WTC11 (cell line): ENCODE data around the gene SNX17. TPM values are rescaled to one million over a fixed set of nuclear protein-coding genes. Genes with fewer than 3 reads are reported as not detected.

Experiments used
- AR ChIP-seq: fragments of 250-450 bp; sonication (Bioruptor Pico); IDR thresholded peaks from 2 replicates; pipeline ENCODE4 v1.9.0; 2021; ENCODE audit warnings: mild to moderate bottlenecking
- CBFB ChIP-seq: sonication (generic); formaldehyde crosslinking; IDR thresholded peaks from 2 replicates; pipeline ENCODE4 v1.8.1; 2022; ENCODE audit warnings: mild to moderate bottlenecking, low read depth, missing genetic modification reagents
- EMX1 ChIP-seq: fragments of 250-450 bp; sonication (Bioruptor Pico); IDR thresholded peaks from 2 replicates; pipeline ENCODE4 v1.8.0; 2021; ENCODE audit warnings: mild to moderate bottlenecking
- FOXP1 ChIP-seq: sonication (generic); formaldehyde crosslinking; IDR thresholded peaks from 2 replicates; pipeline ENCODE4 v1.8.0; 2022; ENCODE audit warnings: missing genetic modification reagents, mild to moderate bottlenecking, moderate library complexity, borderline replicate concordance
- GRHL2 ChIP-seq: fragments of 250-450 bp; sonication (Bioruptor Pico); IDR thresholded peaks from 2 replicates; pipeline ENCODE4 v1.8.0; 2022; ENCODE audit warnings: mild to moderate bottlenecking, moderate library complexity; ENCODE audit not compliant: insufficient replicate concordance, severe bottlenecking
- HMGXB4 ChIP-seq: sonication (generic); formaldehyde crosslinking; IDR thresholded peaks from 2 replicates; pipeline ENCODE4 v1.8.1; 2023; ENCODE audit warnings: mild to moderate bottlenecking, moderate library complexity, missing genetic modification reagents
- JUN ChIP-seq: sonication (generic); formaldehyde crosslinking; IDR thresholded peaks from 2 replicates; pipeline ENCODE4 v1.8.0; 2023; ENCODE audit warnings: mild to moderate bottlenecking, missing genetic modification reagents
- MYBL2 ChIP-seq: sonication (generic); formaldehyde crosslinking; IDR thresholded peaks from 2 replicates; pipeline ENCODE4 v1.8.1; 2023; ENCODE audit warnings: mild to moderate bottlenecking, moderate library complexity, missing genetic modification reagents
- NFE2L1 ChIP-seq: sonication (generic); formaldehyde crosslinking; IDR thresholded peaks from 2 replicates; pipeline ENCODE4 v1.8.1; 2023; ENCODE audit warnings: missing genetic modification reagents
- NR1H2 ChIP-seq: sonication (generic); formaldehyde crosslinking; IDR thresholded peaks from 2 replicates; pipeline ENCODE4 v1.9.0; 2021; ENCODE audit warnings: mild to moderate bottlenecking, moderate library complexity, missing genetic modification reagents
- SMAD3 ChIP-seq: sonication (generic); formaldehyde crosslinking; IDR thresholded peaks from 2 replicates; pipeline ENCODE4 v1.8.0; 2022; ENCODE audit warnings: missing genetic modification reagents, mild to moderate bottlenecking, borderline replicate concordance
- SMAD4 ChIP-seq: sonication (generic); formaldehyde crosslinking; IDR thresholded peaks from 2 replicates; pipeline ENCODE4 v1.8.0; 2022; ENCODE audit warnings: mild to moderate bottlenecking, missing genetic modification reagents
- SOX15 ChIP-seq: fragments of 250-450 bp; sonication (Bioruptor Pico); IDR thresholded peaks from 2 replicates; pipeline ENCODE4 v1.9.0; 2021; ENCODE audit warnings: mild to moderate bottlenecking
- TEAD1 ChIP-seq: sonication (generic); formaldehyde crosslinking; IDR thresholded peaks from 2 replicates; pipeline ENCODE4 v1.8.0; 2022; ENCODE audit warnings: mild to moderate bottlenecking, missing genetic modification reagents
- ZMAT4 ChIP-seq: fragments of 250-450 bp; sonication (Bioruptor Pico); IDR thresholded peaks from 2 replicates; pipeline ENCODE4 v1.9.0; 2021; ENCODE audit warnings: mild to moderate bottlenecking
- ZNF138 ChIP-seq: sonication (generic); formaldehyde crosslinking; conservative IDR thresholded peaks from 2 replicates; pipeline ENCODE4 v1.8.1; 2022; ENCODE audit warnings: mild to moderate bottlenecking, moderate library complexity, missing genetic modification reagents
- ZNF232 ChIP-seq: sonication (generic); formaldehyde crosslinking; IDR thresholded peaks from 2 replicates; pipeline ENCODE4 v1.8.0; 2022; ENCODE audit warnings: mild to moderate bottlenecking, missing genetic modification reagents
- ZNF416 ChIP-seq: fragments of 250-450 bp; sonication (Bioruptor Pico); IDR thresholded peaks from 2 replicates; pipeline ENCODE4 v1.9.0; 2021; ENCODE audit warnings: mild to moderate bottlenecking, inconsistent platforms
- total RNA-seq: library from RNA; stranded (reverse); gene quantifications from 3 replicates; pipeline ENCODE4 v1.2.3, GENCODE V29; 2021
- TF ChIP-seq, protein P1 (sequence below): sonication (generic); formaldehyde crosslinking; IDR thresholded peaks from 2 replicates; pipeline ENCODE4 v1.8.0; 2022; ENCODE audit warnings: mild to moderate bottlenecking, missing genetic modification reagents
- TF ChIP-seq, protein P2 (sequence below): sonication (generic); formaldehyde crosslinking; IDR thresholded peaks from 2 replicates; pipeline ENCODE4 v1.8.0; 2022; ENCODE audit warnings: missing genetic modification reagents
- TF ChIP-seq, protein P3 (sequence below): sonication (generic); formaldehyde crosslinking; IDR thresholded peaks from 2 replicates; pipeline ENCODE4 v1.8.0; 2022; ENCODE audit warnings: mild to moderate bottlenecking, missing genetic modification reagents
- TF ChIP-seq, protein P4 (sequence below): fragments of 250-450 bp; sonication (Bioruptor Pico); IDR thresholded peaks from 2 replicates; pipeline ENCODE4 v1.8.0; 2021; ENCODE audit warnings: mild to moderate bottlenecking
- TF ChIP-seq, protein P5 (sequence below): sonication (generic); formaldehyde crosslinking; IDR thresholded peaks from 2 replicates; pipeline ENCODE4 v1.8.1; 2022; ENCODE audit warnings: mild to moderate bottlenecking, moderate library complexity, missing genetic modification reagents

The SNX17 gene
- total RNA-seq, 1 experiment from 2014 or later = 74.7 TPM

- TF ChIP-seq, protein P1, sequence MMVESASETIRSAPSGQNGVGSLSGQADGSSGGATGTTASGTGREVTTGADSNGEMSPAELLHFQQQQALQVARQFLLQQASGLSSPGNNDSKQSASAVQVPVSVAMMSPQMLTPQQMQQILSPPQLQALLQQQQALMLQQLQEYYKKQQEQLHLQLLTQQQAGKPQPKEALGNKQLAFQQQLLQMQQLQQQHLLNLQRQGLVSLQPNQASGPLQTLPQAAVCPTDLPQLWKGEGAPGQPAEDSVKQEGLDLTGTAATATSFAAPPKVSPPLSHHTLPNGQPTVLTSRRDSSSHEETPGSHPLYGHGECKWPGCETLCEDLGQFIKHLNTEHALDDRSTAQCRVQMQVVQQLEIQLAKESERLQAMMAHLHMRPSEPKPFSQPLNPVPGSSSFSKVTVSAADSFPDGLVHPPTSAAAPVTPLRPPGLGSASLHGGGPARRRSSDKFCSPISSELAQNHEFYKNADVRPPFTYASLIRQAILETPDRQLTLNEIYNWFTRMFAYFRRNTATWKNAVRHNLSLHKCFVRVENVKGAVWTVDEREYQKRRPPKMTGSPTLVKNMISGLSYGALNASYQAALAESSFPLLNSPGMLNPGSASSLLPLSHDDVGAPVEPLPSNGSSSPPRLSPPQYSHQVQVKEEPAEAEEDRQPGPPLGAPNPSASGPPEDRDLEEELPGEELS = no peak; the same call in 1 of the 2 replicates
- TF ChIP-seq SOX15 (CRISPR knock-in tag) (no peak), ZNF416 (CRISPR knock-in tag) (peak; percentile 73; the same call in 1 of the 2 replicates), GRHL2 (CRISPR knock-in tag) (no peak), EMX1 (CRISPR knock-in tag) (peak; percentile 68; the same call in 1 of the 2 replicates), NR1H2 (CRISPR knock-in tag) (no peak), FOXP1 (peak; percentile 55), SMAD4 (CRISPR knock-in tag) (no peak), ZNF138 (no peak), ZNF232 (CRISPR knock-in tag) (no peak), ZMAT4 (no peak), TEAD1 (CRISPR knock-in tag) (peak; percentile 70; the same call in 1 of the 2 replicates), CBFB (CRISPR knock-in tag) (no peak; the same call in 1 of the 2 replicates), MYBL2 (CRISPR knock-in tag) (0 out of 2 replicates have a peak, but pooled peaks have one; percentile 64), SMAD3 (CRISPR knock-in tag) (0 out of 2 replicates have a peak, but pooled peaks have one; percentile 49), NFE2L1 (CRISPR knock-in tag) (no peak), JUN (CRISPR knock-in tag) (no peak), AR (no peak), HMGXB4 (CRISPR knock-in tag) (no peak)
- TF ChIP-seq, protein P2, sequence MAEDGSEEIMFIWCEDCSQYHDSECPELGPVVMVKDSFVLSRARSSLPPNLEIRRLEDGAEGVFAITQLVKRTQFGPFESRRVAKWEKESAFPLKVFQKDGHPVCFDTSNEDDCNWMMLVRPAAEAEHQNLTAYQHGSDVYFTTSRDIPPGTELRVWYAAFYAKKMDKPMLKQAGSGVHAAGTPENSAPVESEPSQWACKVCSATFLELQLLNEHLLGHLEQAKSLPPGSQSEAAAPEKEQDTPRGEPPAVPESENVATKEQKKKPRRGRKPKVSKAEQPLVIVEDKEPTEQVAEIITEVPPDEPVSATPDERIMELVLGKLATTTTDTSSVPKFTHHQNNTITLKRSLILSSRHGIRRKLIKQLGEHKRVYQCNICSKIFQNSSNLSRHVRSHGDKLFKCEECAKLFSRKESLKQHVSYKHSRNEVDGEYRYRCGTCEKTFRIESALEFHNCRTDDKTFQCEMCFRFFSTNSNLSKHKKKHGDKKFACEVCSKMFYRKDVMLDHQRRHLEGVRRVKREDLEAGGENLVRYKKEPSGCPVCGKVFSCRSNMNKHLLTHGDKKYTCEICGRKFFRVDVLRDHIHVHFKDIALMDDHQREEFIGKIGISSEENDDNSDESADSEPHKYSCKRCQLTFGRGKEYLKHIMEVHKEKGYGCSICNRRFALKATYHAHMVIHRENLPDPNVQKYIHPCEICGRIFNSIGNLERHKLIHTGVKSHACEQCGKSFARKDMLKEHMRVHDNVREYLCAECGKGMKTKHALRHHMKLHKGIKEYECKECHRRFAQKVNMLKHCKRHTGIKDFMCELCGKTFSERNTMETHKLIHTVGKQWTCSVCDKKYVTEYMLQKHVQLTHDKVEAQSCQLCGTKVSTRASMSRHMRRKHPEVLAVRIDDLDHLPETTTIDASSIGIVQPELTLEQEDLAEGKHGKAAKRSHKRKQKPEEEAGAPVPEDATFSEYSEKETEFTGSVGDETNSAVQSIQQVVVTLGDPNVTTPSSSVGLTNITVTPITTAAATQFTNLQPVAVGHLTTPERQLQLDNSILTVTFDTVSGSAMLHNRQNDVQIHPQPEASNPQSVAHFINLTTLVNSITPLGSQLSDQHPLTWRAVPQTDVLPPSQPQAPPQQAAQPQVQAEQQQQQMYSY (CRISPR knock-in tag) = no peak
- TF ChIP-seq, protein P3, sequence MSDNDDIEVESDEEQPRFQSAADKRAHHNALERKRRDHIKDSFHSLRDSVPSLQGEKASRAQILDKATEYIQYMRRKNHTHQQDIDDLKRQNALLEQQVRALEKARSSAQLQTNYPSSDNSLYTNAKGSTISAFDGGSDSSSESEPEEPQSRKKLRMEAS (CRISPR knock-in tag) = peak; percentile 71
- TF ChIP-seq, protein P4, sequence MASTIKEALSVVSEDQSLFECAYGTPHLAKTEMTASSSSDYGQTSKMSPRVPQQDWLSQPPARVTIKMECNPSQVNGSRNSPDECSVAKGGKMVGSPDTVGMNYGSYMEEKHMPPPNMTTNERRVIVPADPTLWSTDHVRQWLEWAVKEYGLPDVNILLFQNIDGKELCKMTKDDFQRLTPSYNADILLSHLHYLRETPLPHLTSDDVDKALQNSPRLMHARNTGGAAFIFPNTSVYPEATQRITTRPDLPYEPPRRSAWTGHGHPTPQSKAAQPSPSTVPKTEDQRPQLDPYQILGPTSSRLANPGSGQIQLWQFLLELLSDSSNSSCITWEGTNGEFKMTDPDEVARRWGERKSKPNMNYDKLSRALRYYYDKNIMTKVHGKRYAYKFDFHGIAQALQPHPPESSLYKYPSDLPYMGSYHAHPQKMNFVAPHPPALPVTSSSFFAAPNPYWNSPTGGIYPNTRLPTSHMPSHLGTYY (CRISPR knock-in tag) = no peak
- TF ChIP-seq, protein P5, sequence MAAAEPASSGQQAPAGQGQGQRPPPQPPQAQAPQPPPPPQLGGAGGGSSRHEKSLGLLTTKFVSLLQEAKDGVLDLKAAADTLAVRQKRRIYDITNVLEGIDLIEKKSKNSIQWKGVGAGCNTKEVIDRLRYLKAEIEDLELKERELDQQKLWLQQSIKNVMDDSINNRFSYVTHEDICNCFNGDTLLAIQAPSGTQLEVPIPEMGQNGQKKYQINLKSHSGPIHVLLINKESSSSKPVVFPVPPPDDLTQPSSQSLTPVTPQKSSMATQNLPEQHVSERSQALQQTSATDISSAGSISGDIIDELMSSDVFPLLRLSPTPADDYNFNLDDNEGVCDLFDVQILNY (CRISPR knock-in tag) = peak; percentile 78; the same call in 1 of the 2 replicates
Measured at GRCh38 chr2:27380626-27381545, 10.5 kb downstream of the SNX17 start, which contains the start of gene ZNF513 (continued).
